BLaER1 treated with 17β-estradiol and CSF1 and Interleukin-3, amounts not matched to agents 10 nM and 100 nM (cell line): ENCODE data around the gene PURB.
"Not testable (repeated sequence)": the region's sequence is repeated elsewhere in the genome, so short reads cannot be mapped to it uniquely, and the experiment has no call there.

Experiments
- H3K27ac ChIP-seq, 11 experiments: shearing (Covaris generic); formaldehyde crosslinking; 2 replicates each; pipeline ENCODE4 v1.8.1; 2022
- H3K27me3 ChIP-seq, 11 experiments: shearing (Covaris generic); formaldehyde crosslinking; 2 replicates each; pipeline ENCODE4 v1.8.1; 2022
- H3K36me3 ChIP-seq, 11 experiments: shearing (Covaris generic); formaldehyde crosslinking; 2 replicates each; pipeline ENCODE4 v1.8.1; 2022
- H3K4me1 ChIP-seq, 10 experiments: shearing (Covaris generic); formaldehyde crosslinking; 2 replicates each; pipeline ENCODE4 v1.8.1; 2022
- H3K4me2 ChIP-seq, 11 experiments: shearing (Covaris generic); formaldehyde crosslinking; 2 replicates each; pipeline ENCODE4 v1.8.1; 2022
- H3K4me3 ChIP-seq, 10 experiments: shearing (Covaris generic); formaldehyde crosslinking; 2 replicates each; pipeline ENCODE4 v1.8.1; 2022
- H3K9ac ChIP-seq, 11 experiments: shearing (Covaris generic); formaldehyde crosslinking; 2 replicates each; pipeline ENCODE4 v1.8.1; 2022
- H3K9me3 ChIP-seq, 11 experiments: shearing (Covaris generic); formaldehyde crosslinking; replicated peaks in 1 of 11; 2 replicates each; pipeline ENCODE4 v1.8.1; 2022
- H4K20me1 ChIP-seq, 11 experiments: shearing (Covaris generic); formaldehyde crosslinking; 2 replicates each; pipeline ENCODE4 v1.8.1; 2022
- Cebpa-rat ChIP-seq, 11 experiments: shearing (Covaris generic); IDR thresholded peaks; 2 replicates each; pipeline ENCODE4 v1.8.1; 2022

The PURB gene

GRCh38 chr7:44845451-44845850, 39.9 kb downstream of the PURB start:
- no peak for TF ChIP-seq Cebpa-rat (IDR thresholded peaks at IDR 0.05)
- peaks cover 12 to 42% (median 37%) of the 10 kb centered on the region in 11 experiments for H3K36me3 ChIP-seq
- peak overlapping the region in 3 of 11 experiments; percentile 85 to 97 (median 92); a peak in 5 of 22 replicates for H3K27ac ChIP-seq
- H4K20me1 ChIP-seq: peaks cover 14 to 72% (median 70%) of the 10 kb centered on the region in 11 experiments; a peak in 19 of 22 replicates
- no peaks in the 10 kb centered on the region for H3K27me3 ChIP-seq
- peaks cover 27 to 59% (median 38%) of the 10 kb centered on the region in 10 experiments for H3K4me1 ChIP-seq
- H3K9me3 ChIP-seq: no peaks in the 10 kb centered on the region
- peak overlapping the region; percentile 37 to 95 (median 84); a peak in 19 of 22 replicates for H3K4me2 ChIP-seq
- peak overlapping the region; percentile 67 to 85 (median 76); a peak in 15 of 20 replicates for H3K4me3 ChIP-seq
- peak overlapping the region in 8 of 11 experiments; percentile 87 to 97 (median 92); a peak in 10 of 22 replicates for H3K9ac ChIP-seq

GRCh38 chr7:44843440-44843839, 41.9 kb downstream of the PURB start:
- not testable (repeated sequence) for H3K9me3 ChIP-seq, H3K27ac ChIP-seq, H3K27me3 ChIP-seq, H3K4me3 ChIP-seq, H3K4me2 ChIP-seq, H3K9ac ChIP-seq
- H3K36me3 ChIP-seq: peaks cover 32 to 62% (median 57%) of the 10 kb centered on the region in 11 experiments
- peaks cover 14 to 92% (median 90%) of the 10 kb centered on the region in 11 experiments; a peak in 19 of 22 replicates for H4K20me1 ChIP-seq
- H3K4me1 ChIP-seq: peaks cover 15 to 42% (median 25%) of the 10 kb centered on the region in 10 experiments

GRCh38 chr7:44842675-44843074, 42.7 kb downstream of the PURB start:
- Histone ChIP-seq H3K36me3 (peaks cover 38 to 70% (median 65%) of the 10 kb centered on the region in 11 experiments), H3K27ac (peak overlapping the region in 1 of 11 experiments; percentile 58; a peak in 2 of 22 replicates), H4K20me1 (peaks cover 14 to 100% (median 98%) of the 10 kb centered on the region in 11 experiments; a peak in 19 of 22 replicates), H3K4me1 (peaks cover 15 to 42% (median 25%) of the 10 kb centered on the region in 10 experiments), H3K4me2 (peak overlapping the region in 2 of 11 experiments; percentile 63 to 80; a peak in 3 of 22 replicates)
- not testable (repeated sequence) for H3K4me3 ChIP-seq, H3K27me3 ChIP-seq, H3K9ac ChIP-seq, H3K9me3 ChIP-seq

- Histone ChIP-seq H4K20me1 (peaks cover 3 to 93% (median 85%) of the 10 kb centered on the region in 11 experiments; a peak in 19 of 22 replicates), H3K27me3 (no peaks in the 10 kb centered on the region), H3K9ac (no peak overlapping the region), H3K4me1 (peaks cover 0 to 25% (median 2%) of the 10 kb centered on the region in 10 experiments; a peak in 6 of 20 replicates), H3K9me3 (no peaks in the 10 kb centered on the region), H3K4me2 (no peak overlapping the region), H3K27ac (no peak overlapping the region), H3K36me3 (peaks cover 71 to 100% (median 100%) of the 10 kb centered on the region in 11 experiments), H3K4me3 (no peak overlapping the region)
- TF ChIP-seq Cebpa-rat (IDR thresholded peaks at IDR 0.05): no peak
Measured at GRCh38 chr7:44838751-44839150, 46.6 kb downstream of the PURB start.

- no peaks in the 10 kb centered on the region for H3K9me3 ChIP-seq
- peaks cover 54 to 85% (median 77%) of the 10 kb centered on the region in 11 experiments for H3K36me3 ChIP-seq
- TF ChIP-seq Cebpa-rat (IDR thresholded peaks at IDR 0.05): no peak
Measured at GRCh38 chr7:44827567-44827966, 57.8 kb downstream of the PURB start.

More at GRCh38 chr7:44827567-44827966, 57.8 kb downstream of the PURB start:
- no peaks in the 10 kb centered on the region for H3K27me3 ChIP-seq
- peaks cover 0 to 47% (median 20%) of the 10 kb centered on the region in 10 experiments; a peak in 14 of 20 replicates for H3K4me1 ChIP-seq
- H3K4me2 ChIP-seq: no peak overlapping the region
- H3K27ac ChIP-seq: no peak overlapping the region
- no peak overlapping the region for H3K9ac ChIP-seq
- H3K4me3 ChIP-seq: no peak overlapping the region
- H4K20me1 ChIP-seq: peaks cover 0 to 52% (median 18%) of the 10 kb centered on the region in 11 experiments; a peak in 15 of 22 replicates
